Thyroid gland (tissue), 4 donors: ENCODE data around the gene FCER2.

Experiments used
- POLR2A ChIP-seq, 2 donors: fragments of 450-650 bp; IDR thresholded peaks; one replicate each; pipeline ENCODE4 v1.6.1; 2017; ENCODE audit warnings: antibody characterized with exemption in 2 of 2, mild to moderate bottlenecking in 2 of 2, moderate library complexity in 1 of 2
- TF ChIP-seq, protein P1 (sequence below), 6 experiments: fragments of 200-600 bp in 3 of 6; fragments of 450-650 bp in 3 of 6; sonication (generic) in 3 of 6; IDR thresholded peaks; one replicate each; pipeline ENCODE4 v1.5.1; 2016 to 2019; ENCODE audit warnings: antibody characterized with exemption in 6 of 6, mild to moderate bottlenecking in 2 of 6, inconsistent platforms in 1 of 6, moderate library complexity in 1 of 6

DNA sequence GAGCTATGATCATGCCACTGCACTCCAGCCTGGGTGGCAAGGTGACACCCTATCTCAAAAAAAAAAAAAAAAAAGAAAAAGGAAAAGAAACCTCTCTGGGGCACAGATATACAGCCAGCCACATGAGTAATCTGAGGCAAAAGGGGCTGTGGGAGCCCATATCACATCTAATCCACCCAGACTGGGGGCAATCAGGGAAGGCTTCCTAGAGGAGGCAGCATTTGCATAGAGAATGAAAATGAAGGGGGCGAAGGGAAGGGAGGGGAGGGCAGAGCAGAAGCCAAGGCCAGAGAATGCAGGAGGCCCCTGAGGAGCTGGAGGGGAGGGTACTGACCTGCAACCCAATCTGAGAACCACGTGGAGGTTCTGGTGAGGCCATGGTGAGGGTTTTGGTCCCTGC lies 51.8 kb downstream of the FCER2 start:
- TF ChIP-seq, protein P1, sequence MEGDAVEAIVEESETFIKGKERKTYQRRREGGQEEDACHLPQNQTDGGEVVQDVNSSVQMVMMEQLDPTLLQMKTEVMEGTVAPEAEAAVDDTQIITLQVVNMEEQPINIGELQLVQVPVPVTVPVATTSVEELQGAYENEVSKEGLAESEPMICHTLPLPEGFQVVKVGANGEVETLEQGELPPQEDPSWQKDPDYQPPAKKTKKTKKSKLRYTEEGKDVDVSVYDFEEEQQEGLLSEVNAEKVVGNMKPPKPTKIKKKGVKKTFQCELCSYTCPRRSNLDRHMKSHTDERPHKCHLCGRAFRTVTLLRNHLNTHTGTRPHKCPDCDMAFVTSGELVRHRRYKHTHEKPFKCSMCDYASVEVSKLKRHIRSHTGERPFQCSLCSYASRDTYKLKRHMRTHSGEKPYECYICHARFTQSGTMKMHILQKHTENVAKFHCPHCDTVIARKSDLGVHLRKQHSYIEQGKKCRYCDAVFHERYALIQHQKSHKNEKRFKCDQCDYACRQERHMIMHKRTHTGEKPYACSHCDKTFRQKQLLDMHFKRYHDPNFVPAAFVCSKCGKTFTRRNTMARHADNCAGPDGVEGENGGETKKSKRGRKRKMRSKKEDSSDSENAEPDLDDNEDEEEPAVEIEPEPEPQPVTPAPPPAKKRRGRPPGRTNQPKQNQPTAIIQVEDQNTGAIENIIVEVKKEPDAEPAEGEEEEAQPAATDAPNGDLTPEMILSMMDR (IDR thresholded peaks at IDR 0.05): no peak
- no peak for TF ChIP-seq POLR2A (IDR thresholded peaks at IDR 0.05)
